ENCODE results near the gene SERINC2.

DNA sequence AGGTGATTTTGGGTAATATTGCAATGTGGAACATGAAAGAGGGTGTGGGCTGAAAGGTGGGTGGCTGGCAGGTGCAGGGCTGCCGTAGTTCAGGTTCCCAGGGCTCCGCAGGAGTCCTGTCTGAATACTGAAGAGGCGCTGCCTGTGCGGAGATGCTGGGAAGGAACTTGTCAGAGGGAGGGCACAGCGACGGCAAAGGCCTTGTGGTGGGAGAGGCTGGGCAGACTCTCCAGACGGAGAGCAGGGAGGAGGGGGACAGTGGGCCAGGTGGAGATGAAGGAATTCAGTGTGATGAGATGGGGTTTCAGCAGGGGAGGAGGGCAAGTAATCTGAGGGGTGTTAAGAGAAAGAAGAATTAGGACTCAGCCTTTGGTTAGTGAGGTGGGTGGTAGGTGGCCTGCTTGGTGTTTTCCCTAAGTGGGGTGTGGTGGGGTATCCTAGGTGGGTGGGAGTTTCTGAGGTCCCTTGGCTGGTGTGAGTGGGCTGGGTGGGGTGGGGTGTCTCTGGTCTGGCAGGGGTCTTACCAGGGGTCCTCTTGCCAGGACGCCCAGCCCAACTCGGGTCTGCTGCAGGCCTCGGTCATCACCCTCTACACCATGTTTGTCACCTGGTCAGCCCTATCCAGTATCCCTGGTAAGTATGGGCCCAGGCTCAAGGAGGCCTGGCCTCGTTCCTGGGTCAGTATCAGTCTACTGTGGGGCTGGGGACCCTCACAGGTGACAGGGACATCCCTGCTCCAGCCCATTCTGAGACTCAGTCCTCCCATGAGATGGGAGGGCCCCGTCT is 15.6 kb downstream of the SERINC2 start:
- TF ChIP-seq, protein P1, sequence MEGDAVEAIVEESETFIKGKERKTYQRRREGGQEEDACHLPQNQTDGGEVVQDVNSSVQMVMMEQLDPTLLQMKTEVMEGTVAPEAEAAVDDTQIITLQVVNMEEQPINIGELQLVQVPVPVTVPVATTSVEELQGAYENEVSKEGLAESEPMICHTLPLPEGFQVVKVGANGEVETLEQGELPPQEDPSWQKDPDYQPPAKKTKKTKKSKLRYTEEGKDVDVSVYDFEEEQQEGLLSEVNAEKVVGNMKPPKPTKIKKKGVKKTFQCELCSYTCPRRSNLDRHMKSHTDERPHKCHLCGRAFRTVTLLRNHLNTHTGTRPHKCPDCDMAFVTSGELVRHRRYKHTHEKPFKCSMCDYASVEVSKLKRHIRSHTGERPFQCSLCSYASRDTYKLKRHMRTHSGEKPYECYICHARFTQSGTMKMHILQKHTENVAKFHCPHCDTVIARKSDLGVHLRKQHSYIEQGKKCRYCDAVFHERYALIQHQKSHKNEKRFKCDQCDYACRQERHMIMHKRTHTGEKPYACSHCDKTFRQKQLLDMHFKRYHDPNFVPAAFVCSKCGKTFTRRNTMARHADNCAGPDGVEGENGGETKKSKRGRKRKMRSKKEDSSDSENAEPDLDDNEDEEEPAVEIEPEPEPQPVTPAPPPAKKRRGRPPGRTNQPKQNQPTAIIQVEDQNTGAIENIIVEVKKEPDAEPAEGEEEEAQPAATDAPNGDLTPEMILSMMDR (IDR thresholded peaks at IDR 0.05) = no peak
- TF ChIP-seq POLR2A (IDR thresholded peaks at IDR 0.05) (no peak), POLR2AphosphoS5 (IDR thresholded peaks at IDR 0.05) (no peak)

All from sigmoid colon (tissue), 4 donors.